ENCODE measurements around the gene OLA1. TPM values are rescaled to one million over a fixed set of nuclear protein-coding genes. Genes with fewer than 3 reads are reported as not detected.

The OLA1 gene
- polyA plus RNA-seq, 2 of the 4 experiments (the other 2 are of a cell fraction) = 127 to 226 TPM

GRCh38 chr2:174106736-174107135 is 141.6 kb downstream of the OLA1 start:
- ATAC-seq (no peak), FAIRE-seq (no peak)
- CTCF ChIA-PET = interaction anchor here (1.0 kb wide), 1 partner anchor 14 kb away, joined by 3 read pairs; no protein-coding TSS in a partner anchor

GRCh38 chr2:174094542-174094941 is 153.8 kb downstream of the OLA1 start:
- Histone ChIP-seq H3K9me3 (no peaks in the 10 kb centered on the region), H3K4me3 (no peak overlapping the region), H3K4me1 (no peaks in the 10 kb centered on the region), H3K27ac (no peak overlapping the region), H3K4me2 (no peak overlapping the region)
- FAIRE-seq = no peak
- DNase-seq (ENCODE audit: low read depth in 1 of 2, low spot score in 1 of 2) = no peak
- POLR2A ChIA-PET = no interaction called here
- no peak for ATAC-seq
- WGBS (ENCODE audit: missing lambda C conversion rate) = 92% methylated on average over 5 of the region's 5 CpGs
- no peak for TF ChIP-seq ELK1 (IDR thresholded peaks at IDR 0.05; ENCODE audit: low read depth, low read length)
- CTCF ChIA-PET = interaction anchor here (1.5 kb wide), 1 partner anchor 21 kb away, joined by 3 read pairs; no protein-coding TSS in a partner anchor

More at GRCh38 chr2:174106736-174107135, 141.6 kb downstream of the OLA1 start:
- Histone ChIP-seq H3K27ac (no peak overlapping the region), H3K9me3 (no peaks in the 10 kb centered on the region), H3K4me1 (no peaks in the 10 kb centered on the region), H3K4me3 (no peak overlapping the region), H3K4me2 (no peak overlapping the region)
- POLR2A ChIA-PET = no interaction called here
- TF ChIP-seq HDAC2 (IDR thresholded peaks at IDR 0.05) (no peak), MYC (IDR thresholded peaks at IDR 0.05; ENCODE audit: borderline replicate concordance, low read length) (no peak), USF2 (IDR thresholded peaks at IDR 0.05) (no peak), E2F6 (IDR thresholded peaks at IDR 0.05; ENCODE audit: borderline replicate concordance, low read depth) (no peak), NPAS2 (CRISPR knock-in tag; IDR thresholded peaks at IDR 0.05; ENCODE audit: borderline replicate concordance) (no peak), EP300 (IDR thresholded peaks at IDR 0.05) (no peak), HEYL (CRISPR knock-in tag; IDR thresholded peaks at IDR 0.05) (no peak), HMGXB4 (CRISPR knock-in tag; IDR thresholded peaks at IDR 0.05; ENCODE audit: borderline replicate concordance) (no peak), CBX2 (IDR thresholded peaks at IDR 0.05; ENCODE audit: borderline replicate concordance, low read depth) (no peak), GATA3 (IDR thresholded peaks at IDR 0.05; ENCODE audit: borderline replicate concordance) (no peak), FOXS1 (CRISPR knock-in tag; IDR thresholded peaks at IDR 0.05) (no peak), JUNB (IDR thresholded peaks at IDR 0.05) (no peak), CTCF (IDR thresholded peaks at IDR 0.05) (no peak), ESRRA (IDR thresholded peaks at IDR 0.05; ENCODE audit: borderline replicate concordance, low read length) (no peak), EHF (CRISPR knock-in tag; IDR thresholded peaks at IDR 0.05) (no peak), RAD21 (conservative IDR thresholded peaks at IDR 0.05 in 1 of 2, IDR thresholded peaks at IDR 0.05 in 1 of 2) (no peak), ATOH8 (CRISPR knock-in tag; IDR thresholded peaks at IDR 0.05; ENCODE audit: low read depth) (no peak), HOXA7 (CRISPR knock-in tag; IDR thresholded peaks at IDR 0.05) (no peak), CHD2 (IDR thresholded peaks at IDR 0.05; ENCODE audit: low read length, partially characterized antibody) (no peak)
- DNase-seq (ENCODE audit: low read depth in 1 of 2, low spot score in 1 of 2) = no peak

Data from A549 (cell line).